GM12865 (cell line): ENCODE measurements around the gene HIF3A.

Source experiments
- DNase-seq: peaks from one replicate; pipeline ENCODE4 v3.0.0; 2010; ENCODE audit warnings: low read depth
- H3K4me3 ChIP-seq: 2 replicates; pipeline ENCODE4 v1.5.1; 2011; ENCODE audit warnings: mild to moderate bottlenecking, low read depth, low read length, control low read depth
- TF ChIP-seq, protein P1 (sequence below): IDR thresholded peaks from 2 replicates; pipeline ENCODE4 v1.5.1; 2011; ENCODE audit warnings: low read length, control low read depth, low read depth, inconsistent platforms; ENCODE audit not compliant: insufficient read depth; ENCODE audit errors: missing control alignments

The HIF3A gene

GRCh38 chr19:46350758-46351159, 53.9 kb downstream of the HIF3A start:
- TF ChIP-seq, protein P1, sequence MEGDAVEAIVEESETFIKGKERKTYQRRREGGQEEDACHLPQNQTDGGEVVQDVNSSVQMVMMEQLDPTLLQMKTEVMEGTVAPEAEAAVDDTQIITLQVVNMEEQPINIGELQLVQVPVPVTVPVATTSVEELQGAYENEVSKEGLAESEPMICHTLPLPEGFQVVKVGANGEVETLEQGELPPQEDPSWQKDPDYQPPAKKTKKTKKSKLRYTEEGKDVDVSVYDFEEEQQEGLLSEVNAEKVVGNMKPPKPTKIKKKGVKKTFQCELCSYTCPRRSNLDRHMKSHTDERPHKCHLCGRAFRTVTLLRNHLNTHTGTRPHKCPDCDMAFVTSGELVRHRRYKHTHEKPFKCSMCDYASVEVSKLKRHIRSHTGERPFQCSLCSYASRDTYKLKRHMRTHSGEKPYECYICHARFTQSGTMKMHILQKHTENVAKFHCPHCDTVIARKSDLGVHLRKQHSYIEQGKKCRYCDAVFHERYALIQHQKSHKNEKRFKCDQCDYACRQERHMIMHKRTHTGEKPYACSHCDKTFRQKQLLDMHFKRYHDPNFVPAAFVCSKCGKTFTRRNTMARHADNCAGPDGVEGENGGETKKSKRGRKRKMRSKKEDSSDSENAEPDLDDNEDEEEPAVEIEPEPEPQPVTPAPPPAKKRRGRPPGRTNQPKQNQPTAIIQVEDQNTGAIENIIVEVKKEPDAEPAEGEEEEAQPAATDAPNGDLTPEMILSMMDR = no peak
- H3K4me3 ChIP-seq = peak overlapping the region; percentile 68
- DNase-seq = peak; percentile 78

- TF ChIP-seq, protein P1 = no peak
- peak; percentile 72 for DNase-seq
- H3K4me3 ChIP-seq = peak overlapping the region; percentile 68
These were observed 54.6 kb downstream of the HIF3A start for GRCh38 chr19:46351241-46352041.

- TF ChIP-seq, protein P1 = no peak
- no peak overlapping the region for H3K4me3 ChIP-seq
- DNase-seq = no peak
These were observed 57.1 kb downstream of the HIF3A start for GRCh38 chr19:46353730-46354528.

GRCh38 chr19:46355234-46356148, 58.6 kb downstream of the HIF3A start:
- H3K4me3 ChIP-seq = no peak overlapping the region
- DNase-seq = no peak
- TF ChIP-seq, protein P1 = no peak

- no peak overlapping the region for H3K4me3 ChIP-seq
- TF ChIP-seq, protein P1 = no peak
- no peak for DNase-seq
These were observed 59.6 kb downstream of the HIF3A start for GRCh38 chr19:46356149-46357055.
